GM12874 (cell line): ENCODE data around the gene TEKTIP1.

Experiments
- CTCF ChIP-seq: IDR thresholded peaks from 2 replicates; pipeline ENCODE4 v1.5.1; 2011; ENCODE audit warnings: low read depth, mild to moderate bottlenecking, control low read depth, low read length, moderate library complexity; ENCODE audit not compliant: insufficient read depth

Gene TEKTIP1

DNA sequence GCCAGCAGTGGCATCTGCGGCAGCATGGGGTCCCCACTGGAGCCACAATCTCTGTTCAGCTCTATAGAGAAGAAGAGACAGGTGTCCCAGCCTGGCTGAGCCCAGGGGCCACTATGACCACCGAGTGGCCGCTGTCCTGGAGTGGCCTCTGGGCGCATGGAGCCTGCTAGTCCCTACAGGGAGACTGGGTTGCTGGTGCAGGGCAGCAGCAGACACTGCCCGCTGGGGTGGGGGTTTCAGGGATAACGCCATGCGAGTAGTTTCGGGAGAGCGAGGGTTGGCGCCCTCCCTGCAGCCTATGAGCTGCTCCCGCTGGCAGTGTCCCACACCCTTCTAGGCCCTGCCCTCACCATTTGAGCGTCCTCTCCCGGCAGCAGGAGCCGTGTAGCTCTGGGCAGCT is 10.9 kb upstream of the TEKTIP1 start:
- no peak for TF ChIP-seq CTCF

DNA sequence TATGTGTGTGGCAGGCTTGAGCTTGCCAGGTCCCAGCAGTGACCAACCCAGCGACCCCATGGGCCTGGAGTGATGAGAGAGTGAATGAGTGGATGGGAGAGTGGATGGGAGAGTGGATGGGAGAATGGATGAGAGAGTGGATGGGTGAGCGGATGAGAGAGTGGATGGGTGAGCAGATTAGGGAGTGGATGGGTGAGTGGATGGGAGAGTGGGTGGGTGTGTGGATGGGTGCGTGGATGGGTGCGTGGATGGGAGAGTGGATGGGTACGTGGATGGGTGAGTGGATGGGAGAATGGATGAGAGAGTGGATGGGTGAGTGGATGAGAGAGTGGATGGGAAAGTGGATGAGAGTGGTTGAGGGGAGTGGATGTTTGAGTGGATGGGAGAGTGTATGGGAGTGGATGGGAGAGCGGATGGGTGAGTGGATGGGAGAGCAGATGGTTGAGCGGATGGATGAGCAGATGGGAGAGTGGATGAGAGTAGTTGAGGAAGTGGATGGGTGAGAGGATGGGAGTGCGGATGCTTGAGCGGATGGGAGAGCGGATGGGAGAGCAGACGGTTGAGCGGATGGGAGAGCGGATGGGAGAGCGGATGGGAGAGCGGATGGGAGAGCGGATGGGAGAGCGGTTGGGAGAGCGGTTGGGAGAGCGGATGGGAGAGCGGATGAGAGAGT is 10.3 kb upstream of the TEKTIP1 start:
- no peak for TF ChIP-seq CTCF

GRCh38 chr19:3530389-3530788 is 8.6 kb upstream of the TEKTIP1 start:
- no peak for TF ChIP-seq CTCF

DNA sequence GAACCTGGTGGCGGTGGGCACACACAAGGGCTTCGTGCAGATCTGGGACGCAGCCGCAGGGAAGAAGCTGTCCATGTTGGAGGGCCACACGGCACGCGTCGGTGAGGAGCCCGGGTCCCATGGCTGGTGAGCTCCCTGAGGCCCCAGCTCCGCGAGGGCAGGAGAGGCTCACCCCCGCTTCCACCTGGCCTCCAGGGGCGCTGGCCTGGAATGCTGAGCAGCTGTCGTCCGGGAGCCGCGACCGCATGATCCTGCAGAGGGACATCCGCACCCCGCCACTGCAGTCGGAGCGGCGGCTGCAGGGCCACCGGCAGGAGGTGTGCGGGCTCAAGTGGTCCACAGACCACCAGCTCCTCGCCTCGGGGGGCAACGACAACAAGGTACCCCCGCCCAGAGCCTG is 7.3 kb upstream of the TEKTIP1 start:
- no peak for TF ChIP-seq CTCF

DNA sequence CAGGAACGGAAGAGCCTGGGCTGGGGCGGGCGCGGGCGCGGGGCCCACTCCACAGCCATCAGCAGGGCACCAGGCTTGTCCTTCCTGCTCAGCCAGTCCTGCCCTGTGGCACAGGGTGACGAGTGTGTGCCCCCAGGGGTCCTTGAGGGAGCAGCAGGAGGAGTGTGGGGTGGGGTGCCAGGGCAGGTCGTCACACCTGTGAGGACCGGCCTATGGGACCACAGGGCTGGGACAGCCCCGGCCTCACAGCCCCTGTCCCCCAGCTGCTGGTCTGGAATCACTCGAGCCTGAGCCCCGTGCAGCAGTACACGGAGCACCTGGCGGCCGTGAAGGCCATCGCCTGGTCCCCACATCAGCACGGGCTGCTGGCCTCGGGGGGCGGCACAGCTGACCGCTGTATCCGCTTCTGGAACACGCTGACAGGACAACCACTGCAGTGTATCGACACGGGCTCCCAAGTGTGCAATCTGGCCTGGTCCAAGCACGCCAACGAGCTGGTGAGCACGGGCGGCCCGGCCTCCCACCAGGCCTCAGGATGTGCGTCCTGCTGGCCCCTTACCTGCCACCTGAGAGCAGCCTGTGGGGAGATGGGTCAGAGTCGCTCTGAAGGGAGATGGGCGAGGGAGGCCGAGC is 6.7 kb upstream of the TEKTIP1 start:
- no peak for TF ChIP-seq CTCF

GRCh38 chr19:3533033-3533432 is 5.9 kb upstream of the TEKTIP1 start:
- TF ChIP-seq CTCF: no peak

GRCh38 chr19:3533563-3534216 is 5.3 kb upstream of the TEKTIP1 start:
- no peak for TF ChIP-seq CTCF
